ENCODE data around the gene CLDND1.

- TF ChIP-seq CTCF (conservative IDR thresholded peaks at IDR 0.05; ENCODE audit: low read depth, low read length) (no peak), POLR2A (IDR thresholded peaks at IDR 0.05; ENCODE audit: low read depth, low read length) (no peak), BHLHE40 (IDR thresholded peaks at IDR 0.05; ENCODE audit: low read depth, low read length) (no peak), FOS (IDR thresholded peaks at IDR 0.05; ENCODE audit: low read depth, low read length) (no peak), MXI1 (IDR thresholded peaks at IDR 0.05; ENCODE audit: borderline replicate concordance, low read depth, low read length) (no peak), MAZ (IDR thresholded peaks at IDR 0.05; ENCODE audit: borderline replicate concordance, low read depth, low read length) (no peak), RCOR1 (IDR thresholded peaks at IDR 0.05; ENCODE audit: insufficient replicate concordance, low read length) (no peak), SMC3 (IDR thresholded peaks at IDR 0.05; ENCODE audit: low read depth, low read length) (no peak)
These were observed 19.0 kb upstream of the CLDND1 start for GRCh38 chr3:98541695-98542094.

All from IMR-90 (cell line).